Nasal cavity respiratory epithelium epithelial cell of viscerocranial mucosa (primary cell): ENCODE data around the gene CCL18. TPM values are rescaled to one million over a fixed set of nuclear protein-coding genes. Genes with fewer than 3 reads are reported as not detected.

Experiments
- total RNA-seq: library from RNA; depleted of rRNA; stranded (reverse); fragments of >200 nt; gene quantifications from 2 replicates; pipeline ENCODE4 v1.2.3, GENCODE V29; 2014

Gene CCL18, protein sequence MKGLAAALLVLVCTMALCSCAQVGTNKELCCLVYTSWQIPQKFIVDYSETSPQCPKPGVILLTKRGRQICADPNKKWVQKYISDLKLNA
- total RNA-seq: not detected in 2 replicates

DNA sequence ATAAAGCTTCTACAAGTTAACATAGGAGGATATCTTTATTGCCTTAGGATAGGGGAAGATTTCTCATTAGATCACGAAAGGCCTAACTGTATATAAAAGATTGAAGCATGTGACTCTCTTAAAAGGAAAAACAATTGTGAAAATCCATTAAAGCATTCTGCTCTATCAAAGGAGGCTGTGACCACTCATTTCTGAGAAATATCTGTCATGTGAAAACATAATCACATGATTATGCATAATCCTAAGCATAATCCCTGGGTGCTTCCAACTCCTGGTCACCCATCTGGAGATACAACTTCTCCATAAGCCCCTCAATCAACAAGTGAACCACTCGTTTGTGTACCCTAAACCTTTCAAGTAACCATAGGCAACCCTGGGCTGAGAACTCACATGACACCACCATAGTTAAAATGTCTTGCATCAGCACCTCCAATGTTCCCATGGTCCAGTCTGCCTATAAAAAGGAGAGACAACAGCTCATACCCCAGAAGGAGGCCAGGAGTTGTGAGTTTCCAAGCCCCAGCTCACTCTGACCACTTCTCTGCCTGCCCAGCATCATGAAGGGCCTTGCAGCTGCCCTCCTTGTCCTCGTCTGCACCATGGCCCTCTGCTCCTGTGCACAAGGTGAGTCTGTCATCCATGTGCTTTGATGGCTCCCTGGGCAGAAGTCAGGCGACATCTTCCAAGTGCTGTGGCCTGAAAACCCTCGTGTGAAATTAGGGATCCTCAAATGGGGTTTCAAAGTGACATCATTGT is at the start of gene CCL18:
CCL18 (plus strand) TSS at position 487 of the 756 bp plus-strand sequence; CDS start at position 558, 71 bp downstream.

GRCh38 chr17:36017799-36018198 is 46.3 kb upstream of the CCL18 start, which contains the start of gene CCL23:
Gene CCL23 (minus strand): TSS chr17:36017972. CDS start chr17:36017897, 75 bp downstream.

DNA sequence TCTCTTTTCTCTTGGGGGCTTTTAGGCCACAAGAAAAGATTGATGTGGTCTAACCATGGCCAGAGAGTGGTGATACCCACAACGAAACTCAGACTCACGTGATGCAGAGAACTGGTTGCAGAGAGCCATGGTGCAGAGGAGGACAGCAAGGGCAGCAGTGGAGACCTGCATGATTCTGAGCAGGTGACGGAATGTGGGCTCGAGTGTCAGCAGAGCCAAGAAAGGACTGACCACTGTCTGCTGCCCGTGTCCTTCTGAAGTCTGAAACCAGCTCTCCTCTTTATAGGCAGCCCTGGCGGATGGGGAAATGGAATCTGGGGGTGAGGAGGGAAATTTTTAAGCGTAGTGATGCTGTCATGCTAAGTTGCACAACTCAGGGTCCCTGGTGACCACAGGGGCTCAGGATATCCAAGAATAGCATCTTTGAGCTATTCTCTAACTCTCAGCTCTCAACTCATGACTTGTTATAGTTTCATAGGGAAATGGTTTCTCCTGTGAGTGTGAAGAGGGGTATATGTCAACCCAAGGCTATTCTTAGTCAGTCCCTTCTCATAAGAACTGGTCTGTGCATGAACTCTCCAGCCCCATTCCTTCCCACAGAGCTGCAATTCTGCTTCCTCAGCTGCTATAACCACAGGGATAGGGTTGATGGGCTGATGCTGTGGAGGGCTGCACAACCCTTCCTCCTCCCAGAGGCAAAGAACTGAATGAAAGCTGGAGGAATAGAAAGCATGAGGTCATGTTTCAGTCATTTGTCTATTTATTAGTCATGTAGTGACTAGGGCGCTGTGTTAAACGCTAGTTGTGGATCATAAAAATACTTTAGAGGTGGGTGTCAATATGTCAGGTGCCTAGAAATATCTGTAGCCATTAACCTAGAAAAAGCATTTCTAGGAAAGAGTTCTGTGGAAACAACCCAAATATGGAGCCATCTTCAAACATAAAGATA is 26.1 kb downstream of the CCL18 start, which contains the start of gene CCL3:
CCL3 (minus strand) TSS at position 256 of the 949 bp plus-strand sequence; CDS start at position 171, 85 bp downstream.

GRCh38 chr17:36103401-36103975 is 39.4 kb downstream of the CCL18 start, which contains the start of gene CCL4:
Gene CCL4 (plus strand): TSS chr17:36103827. CDS start chr17:36103906, 79 bp downstream.

Other genes starting within 250 kb of the CCL18 start
- not detected in 2 replicates for gene HEATR9, start 195.4 kb upstream of the CCL18 start, total RNA-seq
- 0.07 and 0.34 TPM in 2 replicates for gene CCL5, start 183.9 kb upstream of the CCL18 start, total RNA-seq
- 0.14 TPM in 1 of 2 replicates, not detected in the other for gene RDM1, start 133.5 kb upstream of the CCL18 start, total RNA-seq
- not detected in 2 replicates for gene LYZL6, start 120.6 kb upstream of the CCL18 start, total RNA-seq
- gene CCL16, start 82.8 kb upstream of the CCL18 start, total RNA-seq: not detected in 2 replicates
- gene CCL14, start 77.5 kb upstream of the CCL18 start, total RNA-seq: not detected in 2 replicates
- gene CCL15, start 62.7 kb upstream of the CCL18 start, total RNA-seq: not detected in 2 replicates
- gene CCL23, start 46.3 kb upstream of the CCL18 start, total RNA-seq: not detected in 2 replicates
- gene CCL3, start 25.9 kb downstream of the CCL18 start, total RNA-seq: not detected in 2 replicates
- not detected in 2 replicates for gene CCL4, start 39.6 kb downstream of the CCL18 start, total RNA-seq
- 1.4 and 3.2 TPM in 2 replicates for gene TBC1D3B, start 112.4 kb downstream of the CCL18 start, total RNA-seq
- not detected in 2 replicates for gene CCL3L1, start 132.5 kb downstream of the CCL18 start, total RNA-seq
- gene CCL4L2, start 146.8 kb downstream of the CCL18 start, total RNA-seq: not detected in 2 replicates
- 0.07 TPM in 1 of 2 replicates, not detected in the other for gene TBC1D3I, start 200.3 kb downstream of the CCL18 start, total RNA-seq